Naive thymus-derived CD8-positive, alpha-beta T cell (primary cell): ENCODE measurements around the gene TET1. TPM values are rescaled to one million over a fixed set of nuclear protein-coding genes. Genes with fewer than 3 reads are reported as not detected.
"Not testable (repeated sequence)": the region's sequence is repeated elsewhere in the genome, so short reads cannot be mapped to it uniquely, and the experiment has no call there.

Source experiments
- ATAC-seq, 2 donors: fragments of 150-1000 bp; cut with Tn5 transposase in 1 of 2; sonication (Bioruptor Pico), chemical (Tn5 transposase) in 1 of 2; 1 replicate in 1 of 2; 2 replicates in 1 of 2; pipeline ENCODE4 v1.10.0; 2021; ENCODE audit warnings: mild to moderate bottlenecking in 2 of 2, moderate library complexity in 2 of 2
- POLR2A ChIA-PET: fragments of 350-600 bp; sonication (Branson Sonifier 250); formaldehyde crosslinking; loops from one replicate; lab custom pipeline; 2021; ENCODE audit warnings: antibody characterized with exemption; lab: Charles Lee
- DNase-seq, 10 donors: peaks; one replicate each; pipeline versions ENCODE4 v3.0.0 to v3.0.0-alpha.2; 2020 to 2022
- H3K27ac Mint-ChIP-seq, 10 donors: one replicate each; pipeline ENCODE4 v1.8.0; 2020 to 2022; ENCODE audit warnings: mild to moderate bottlenecking in 10 of 10, mixed read lengths in 10 of 10, moderate library complexity in 4 of 10, inconsistent platforms in 1 of 10
- H3K27me3 Mint-ChIP-seq, 5 donors: one replicate each; pipeline ENCODE4 v1.8.0; 2021 to 2022; ENCODE audit warnings: mixed read lengths in 5 of 5
- H3K36me3 Mint-ChIP-seq, 3 donors: one replicate each; pipeline ENCODE4 v1.8.0; 2020 to 2022; ENCODE audit warnings: mixed read lengths in 3 of 3, mild to moderate bottlenecking in 2 of 3, inconsistent platforms in 1 of 3
- H3K4me1 Mint-ChIP-seq, 4 donors: one replicate each; pipeline ENCODE4 v1.8.0; 2021 to 2022; ENCODE audit warnings: mixed read lengths in 4 of 4
- H3K4me3 Mint-ChIP-seq, 10 donors: one replicate each; pipeline ENCODE4 v1.8.0; 2020 to 2022; ENCODE audit warnings: mild to moderate bottlenecking in 10 of 10, mixed read lengths in 10 of 10, moderate library complexity in 6 of 10, inconsistent platforms in 1 of 10
- H3K9me3 Mint-ChIP-seq, 9 donors: one replicate each; pipeline ENCODE4 v1.8.0; 2020 to 2022; ENCODE audit warnings: mixed read lengths in 9 of 9, mild to moderate bottlenecking in 3 of 9, inconsistent platforms in 1 of 9, moderate library complexity in 1 of 9
- polyA plus RNA-seq, 3 donors: library from polyadenylated mRNA; unstranded; fragments of 300-500 nt; fragmentation: Illumina TruSeq; gene quantifications; one replicate each; pipeline ENCODE4 v1.2.3, GENCODE V29; 2021
- total RNA-seq, 8 experiments: library from RNA in 2 of 8; stranded (reverse) in 2 of 8; gene quantifications; one replicate each; pipeline ENCODE4 v1.2.3 and lab custom pipeline; 2021 to 2026

The TET1 gene
- total and polyA plus RNA-seq, 5 experiments from 2014 or later = 1.5 to 3.2 (median 2.0) TPM

DNA sequence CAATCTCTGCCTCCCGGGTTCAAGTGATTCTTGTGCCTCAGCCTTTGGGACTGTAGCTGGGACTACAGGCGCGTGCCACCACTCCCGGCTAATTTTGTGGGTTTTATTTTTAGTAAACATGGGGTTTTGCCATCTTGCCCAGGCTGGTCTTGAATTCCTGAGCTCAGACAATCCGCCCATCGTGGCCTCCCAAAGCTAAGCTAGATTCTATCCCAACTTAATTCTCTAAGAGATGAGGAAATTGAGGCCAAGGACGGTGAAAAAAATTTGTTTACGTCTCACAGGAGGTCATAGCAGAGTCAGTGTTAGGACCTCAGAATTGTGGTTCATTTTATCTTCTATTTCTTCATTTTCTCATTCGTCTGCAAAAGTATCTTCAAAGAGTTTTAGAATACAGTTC, 167.0 kb downstream of the TET1 start:
- ATAC-seq (no peak), DNase-seq (no peak)
- Mint-ChIP-seq H3K27ac (peak overlapping the region in 2 of 10 donors; percentile 2 to 55), H3K27me3 (no peaks in the 10 kb centered on the region), H3K4me1 (peaks cover 7 to 29% (median 20%) of the 10 kb centered on the region in 4 donors), H3K9me3 (no peaks in the 10 kb centered on the region), H3K36me3 (peaks cover 0 to 84% (median 11%) of the 10 kb centered on the region in 3 donors), H3K4me3 (no peak overlapping the region)
- POLR2A ChIA-PET = no interaction called here

DNA sequence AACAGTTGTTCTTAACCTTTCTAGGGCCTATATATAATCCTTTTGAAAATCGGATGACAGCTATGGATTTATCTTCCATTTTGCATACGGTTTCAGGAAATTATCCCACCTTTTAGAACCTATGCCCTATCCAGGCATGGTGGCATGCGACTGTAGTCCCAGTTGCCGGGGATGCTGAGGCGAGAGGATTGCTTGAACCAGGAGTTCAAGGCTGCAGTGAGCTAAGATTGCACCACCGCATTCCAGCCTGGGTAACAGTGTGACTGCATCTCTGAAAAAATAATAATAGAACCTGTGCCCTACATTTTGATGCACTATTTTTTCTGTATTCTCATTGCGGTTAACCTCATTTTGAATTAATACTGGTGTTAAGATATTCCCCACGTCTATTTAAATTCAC, 172.5 kb downstream of the TET1 start:
- POLR2A ChIA-PET = no interaction called here
- peaks cover 0 to 87% (median 10%) of the 10 kb centered on the region in 3 donors for H3K36me3 Mint-ChIP-seq

DNA sequence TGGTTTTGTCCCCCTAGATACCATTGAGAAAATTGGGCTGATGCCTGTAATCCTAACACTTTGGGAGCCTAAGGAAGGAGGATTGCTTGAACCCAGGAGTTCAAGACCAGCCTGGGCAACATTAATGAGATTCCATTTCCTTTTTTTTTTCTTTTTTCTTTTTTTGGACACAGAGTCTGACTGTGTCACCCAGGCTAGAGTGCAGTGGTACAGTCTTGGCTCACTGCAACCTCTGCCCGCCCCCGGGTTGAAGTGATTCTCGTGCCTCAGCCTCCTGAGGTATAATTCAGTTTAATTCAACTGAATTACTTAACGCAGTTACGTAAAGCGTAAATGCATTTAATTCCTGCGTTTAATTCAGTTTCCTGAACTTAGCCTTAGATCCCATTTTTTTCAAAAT, 174.2 kb downstream of the TET1 start:
- peaks cover 4 to 29% (median 9%) of the 10 kb centered on the region in 4 donors for H3K4me1 Mint-ChIP-seq
- H3K27ac Mint-ChIP-seq = no peak overlapping the region
- no peak for DNase-seq
- POLR2A ChIA-PET = interaction anchor here (0.9 kb wide), 1 partner anchor 26 kb away, joined by 4 read pairs; no protein-coding TSS in a partner anchor
- peaks cover 0 to 89% (median 12%) of the 10 kb centered on the region in 3 donors for H3K36me3 Mint-ChIP-seq
- no peaks in the 10 kb centered on the region for H3K27me3 Mint-ChIP-seq
- ATAC-seq = no peak
- no peak overlapping the region for H3K4me3 Mint-ChIP-seq
- H3K9me3 Mint-ChIP-seq = no peaks in the 10 kb centered on the region

More for the DNA sequence above, 172.5 kb downstream of the TET1 start:
- DNase-seq (no peak), ATAC-seq (no peak)
- Mint-ChIP-seq H3K4me1 (peaks cover 5 to 29% (median 13%) of the 10 kb centered on the region in 4 donors), H3K9me3 (no peaks in the 10 kb centered on the region), H3K27me3 (no peaks in the 10 kb centered on the region), H3K4me3 (no peak overlapping the region), H3K27ac (peak overlapping the region in 1 of 10 donors; percentile 11)

DNA sequence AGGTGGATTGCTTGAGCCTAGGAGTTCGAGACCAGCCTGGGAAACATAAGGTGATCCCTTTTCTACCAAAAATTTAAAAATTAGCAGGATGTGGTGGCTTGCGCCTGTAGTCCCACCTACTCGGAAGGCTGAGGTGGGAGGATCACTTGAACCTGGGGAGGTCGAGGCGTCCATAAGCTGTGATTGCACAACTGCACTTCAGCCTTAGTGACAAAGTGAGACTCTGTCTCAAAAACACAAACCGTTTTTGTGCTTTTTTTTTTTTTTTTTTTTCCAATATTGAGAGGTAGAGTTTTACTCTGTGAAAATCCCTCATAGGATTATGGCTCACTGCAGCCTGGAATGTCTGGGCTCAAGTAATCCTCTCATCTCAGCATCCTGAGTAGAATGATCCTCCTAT, 175.0 kb downstream of the TET1 start:
- H3K27me3 Mint-ChIP-seq = no peaks in the 10 kb centered on the region
- H3K4me3 Mint-ChIP-seq = no peak overlapping the region
- peaks cover 4 to 33% (median 10%) of the 10 kb centered on the region in 4 donors for H3K4me1 Mint-ChIP-seq
- peaks cover 0 to 89% (median 12%) of the 10 kb centered on the region in 3 donors for H3K36me3 Mint-ChIP-seq
- no peak for ATAC-seq
- POLR2A ChIA-PET = interaction anchor here (0.7 kb wide), 1 partner anchor 1864 kb away, joined by 5 read pairs; no protein-coding TSS in a partner anchor
- H3K27ac Mint-ChIP-seq = peak overlapping the region in 1 of 10 donors; percentile 38
- DNase-seq = no peak
- no peaks in the 10 kb centered on the region for H3K9me3 Mint-ChIP-seq

DNA sequence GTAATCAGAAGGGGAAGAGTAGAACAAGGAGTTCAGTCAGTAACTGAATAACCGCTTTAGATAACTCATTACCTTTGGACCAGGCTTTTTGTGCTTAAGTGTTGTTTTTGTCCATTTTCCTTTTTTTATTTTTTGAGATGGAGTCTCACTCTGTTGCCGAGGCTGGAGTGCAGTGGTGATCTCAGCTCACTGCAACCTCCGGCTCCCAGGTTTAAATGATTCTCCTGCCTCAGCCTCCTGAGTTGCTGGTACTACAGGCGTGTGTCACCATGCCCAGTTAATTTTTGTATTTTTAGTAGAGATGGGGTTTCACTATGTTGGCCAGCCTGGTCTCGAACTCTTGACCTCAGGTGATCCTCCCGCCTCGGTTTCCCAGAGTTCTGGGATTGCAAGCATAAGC, 175.6 kb downstream of the TET1 start:
- Mint-ChIP-seq H3K27ac (peak overlapping the region in 4 of 10 donors; percentile 6 to 38 (median 18)), H3K4me1 (peaks cover 4 to 33% (median 10%) of the 10 kb centered on the region in 4 donors), H3K36me3 (peaks cover 0 to 86% (median 12%) of the 10 kb centered on the region in 3 donors)
- H3K27me3 Mint-ChIP-seq, DNase-seq, ATAC-seq, H3K4me3 Mint-ChIP-seq, H3K9me3 Mint-ChIP-seq, POLR2A ChIA-PET: not testable (repeated sequence)

DNA sequence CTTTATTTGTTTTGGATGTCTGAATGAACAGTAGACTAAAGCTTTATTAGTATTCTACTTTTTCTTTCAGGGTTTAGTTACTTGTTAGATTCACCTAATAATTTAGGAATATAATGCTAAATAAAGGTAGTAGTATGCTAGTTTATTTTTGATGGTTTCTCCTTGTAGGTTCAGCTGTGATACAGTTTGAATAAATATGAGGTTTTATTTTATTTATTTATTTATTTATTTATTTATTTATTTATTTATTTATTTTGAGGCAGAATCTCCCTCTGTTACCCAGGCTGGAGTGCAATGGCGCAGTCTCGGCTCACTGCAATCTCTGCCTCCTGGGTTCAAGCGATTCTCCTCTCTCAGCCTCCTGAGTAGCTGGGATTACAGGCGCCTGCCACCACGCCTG, 180.5 kb downstream of the TET1 start:
- ATAC-seq, H3K27me3 Mint-ChIP-seq, DNase-seq, H3K27ac Mint-ChIP-seq, H3K9me3 Mint-ChIP-seq, POLR2A ChIA-PET, H3K4me3 Mint-ChIP-seq: not testable (repeated sequence)
- Mint-ChIP-seq H3K4me1 (peaks cover 4 to 15% (median 10%) of the 10 kb centered on the region in 4 donors), H3K36me3 (peaks cover 0 to 88% (median 15%) of the 10 kb centered on the region in 3 donors)

DNA sequence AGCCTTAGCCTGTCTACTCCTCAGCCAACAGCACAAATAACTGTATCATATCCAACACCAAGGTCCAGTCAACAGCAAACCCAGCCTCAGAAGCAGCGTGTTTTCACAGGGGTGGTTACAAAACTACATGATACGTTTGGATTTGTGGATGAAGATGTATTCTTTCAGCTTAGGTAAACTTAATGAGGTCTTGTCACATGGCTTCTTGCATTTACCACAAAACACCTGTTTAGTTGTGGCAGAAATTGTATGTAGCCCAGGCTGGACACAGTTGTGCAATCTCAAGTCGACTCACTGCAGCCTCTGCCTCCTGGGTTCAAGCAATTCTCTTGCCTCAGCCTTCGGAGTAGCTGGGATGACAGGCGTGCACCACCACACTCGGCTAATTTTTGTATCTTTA, 182.3 kb downstream of the TET1 start:
- no peak for ATAC-seq
- POLR2A ChIA-PET = no interaction called here
- no peaks in the 10 kb centered on the region for H3K27me3 Mint-ChIP-seq
- peaks cover 0 to 88% (median 11%) of the 10 kb centered on the region in 3 donors for H3K36me3 Mint-ChIP-seq
- peaks cover 0 to 9% (median 2%) of the 10 kb centered on the region in 4 donors for H3K4me1 Mint-ChIP-seq
- H3K4me3 Mint-ChIP-seq = no peak overlapping the region
- no peak for DNase-seq
- H3K9me3 Mint-ChIP-seq = no peaks in the 10 kb centered on the region
- peak overlapping the region in 3 of 10 donors; percentile 21 to 55 (median 34) for H3K27ac Mint-ChIP-seq

Other genes with a start within 250 kb of the TET1 start
- 100 to 1,000 TPM; 184 to 186 TPM for gene HNRNPH3, start 228.3 kb upstream of the TET1 start, total RNA-seq
- gene HNRNPH3, start 228.3 kb upstream of the TET1 start, polyA plus RNA-seq = 100 to 1,000 TPM; 116 to 166 (median 144) TPM
- gene PBLD, start 227.4 kb upstream of the TET1 start, total RNA-seq = 1 to 10 TPM; 1.7 to 2.2 TPM
- 1 to 10 TPM in 2 of 3 donors, under 1 TPM in 1; 0.93 to 1.3 (median 1.2) TPM for gene PBLD, start 227.4 kb upstream of the TET1 start, polyA plus RNA-seq
- 10 to 100 TPM; 26.5 to 30.0 TPM for gene RUFY2, start 153.1 kb upstream of the TET1 start, total RNA-seq
- gene RUFY2, start 153.1 kb upstream of the TET1 start, polyA plus RNA-seq = 1 to 10 TPM; 5.0 to 6.8 (median 6.5) TPM
- gene DNA2, start 88.4 kb upstream of the TET1 start, total RNA-seq = 1 to 10 TPM; 7.4 to 9.8 TPM
- gene DNA2, start 88.4 kb upstream of the TET1 start, polyA plus RNA-seq = under 1 TPM; 0.51 to 0.74 (median 0.54) TPM
- gene SLC25A16, start 32.8 kb upstream of the TET1 start, total RNA-seq = 10 to 100 TPM; 26.6 to 38.2 TPM
- 1 to 10 TPM; 2.5 to 6.3 (median 6.2) TPM for gene SLC25A16, start 32.8 kb upstream of the TET1 start, polyA plus RNA-seq
- gene CCAR1, start 160.9 kb downstream of the TET1 start, total RNA-seq = 100 to 1,000 TPM; 101 to 104 TPM
- 10 to 100 TPM; 29.6 to 48.1 (median 31.3) TPM for gene CCAR1, start 160.9 kb downstream of the TET1 start, polyA plus RNA-seq